Esophagus squamous epithelium (tissue), 5 donors: ENCODE measurements around the gene JAK3. TPM values are rescaled to one million over a fixed set of nuclear protein-coding genes. Genes with fewer than 3 reads are reported as not detected.

Source experiments
- DNase-seq: peaks from one replicate; lab custom pipeline; 2025; lab: John Stamatoyannopoulos, UW
- H3K27ac ChIP-seq, 4 donors: fragments of 200-600 bp; sonication (generic); one replicate each; pipeline ENCODE4 v1.5.1; 2016 to 2019; ENCODE audit warnings: mild to moderate bottlenecking in 1 of 4
- H3K27me3 ChIP-seq, 4 donors: fragments of 200-600 bp; sonication (generic); 1 replicate in 3 of 4; 2 replicates in 1 of 4; pipeline versions ENCODE4 v1.5.1 to v1.6.0; 2017 to 2021; ENCODE audit warnings: antibody characterized with exemption in 1 of 4
- H3K36me3 ChIP-seq, 3 donors: fragments of 200-600 bp; sonication (generic); one replicate each; pipeline ENCODE4 v1.5.1; 2016 to 2019
- H3K4me1 ChIP-seq, 3 donors: fragments of 200-600 bp; sonication (generic); one replicate each; pipeline ENCODE4 v1.5.1; 2017 to 2019
- H3K4me3 ChIP-seq, 4 donors: fragments of 200-600 bp; sonication (generic); 1 replicate in 3 of 4; 2 replicates in 1 of 4; pipeline ENCODE4 v1.5.1; 2016 to 2019; ENCODE audit warnings: mild to moderate bottlenecking in 2 of 4, moderate library complexity in 1 of 4
- H3K9me3 ChIP-seq, 3 donors: fragments of 200-600 bp; sonication (generic); one replicate each; pipeline ENCODE4 v1.5.1; 2016 to 2019
- POLR2A ChIP-seq, 4 donors: fragments of 450-650 bp; IDR thresholded peaks; one replicate each; pipeline ENCODE4 v1.6.1; 2017; ENCODE audit warnings: antibody characterized with exemption in 4 of 4, mild to moderate bottlenecking in 4 of 4, moderate library complexity in 3 of 4
- WGBS, 2 donors: methylation state at CpG; one replicate each; pipeline ENCODE4 v1.1.5; 2018; 5-methylcytosine and 5-hydroxymethylcytosine counted together
- intact Hi-C: fragments of 100-400 bp; cut with DNase I; formaldehyde crosslinking; loops from one replicate; pipeline ENCODE4 v1.15.0; 2022
- total RNA-seq, 4 donors: library from RNA; depleted of rRNA; stranded (reverse); fragments of >200 nt; gene quantifications; one replicate each; pipeline ENCODE4 v1.1.0, GENCODE V29; 2016
- TF ChIP-seq, protein P1 (sequence below), 6 experiments: fragments of 450-650 bp in 4 of 6; fragments of 200-600 bp in 2 of 6; sonication (generic) in 2 of 6; IDR thresholded peaks; one replicate each; pipeline ENCODE4 v1.5.1; 2016 to 2019; ENCODE audit warnings: antibody characterized with exemption in 6 of 6, mild to moderate bottlenecking in 4 of 6, moderate library complexity in 4 of 6
- donor health status: DM: yes; HTN: yes; CAD: no.

The JAK3 gene
- total RNA-seq, 4 donors from 2014 or later = 0.87 to 6.5 (median 4.6) TPM

DNA sequence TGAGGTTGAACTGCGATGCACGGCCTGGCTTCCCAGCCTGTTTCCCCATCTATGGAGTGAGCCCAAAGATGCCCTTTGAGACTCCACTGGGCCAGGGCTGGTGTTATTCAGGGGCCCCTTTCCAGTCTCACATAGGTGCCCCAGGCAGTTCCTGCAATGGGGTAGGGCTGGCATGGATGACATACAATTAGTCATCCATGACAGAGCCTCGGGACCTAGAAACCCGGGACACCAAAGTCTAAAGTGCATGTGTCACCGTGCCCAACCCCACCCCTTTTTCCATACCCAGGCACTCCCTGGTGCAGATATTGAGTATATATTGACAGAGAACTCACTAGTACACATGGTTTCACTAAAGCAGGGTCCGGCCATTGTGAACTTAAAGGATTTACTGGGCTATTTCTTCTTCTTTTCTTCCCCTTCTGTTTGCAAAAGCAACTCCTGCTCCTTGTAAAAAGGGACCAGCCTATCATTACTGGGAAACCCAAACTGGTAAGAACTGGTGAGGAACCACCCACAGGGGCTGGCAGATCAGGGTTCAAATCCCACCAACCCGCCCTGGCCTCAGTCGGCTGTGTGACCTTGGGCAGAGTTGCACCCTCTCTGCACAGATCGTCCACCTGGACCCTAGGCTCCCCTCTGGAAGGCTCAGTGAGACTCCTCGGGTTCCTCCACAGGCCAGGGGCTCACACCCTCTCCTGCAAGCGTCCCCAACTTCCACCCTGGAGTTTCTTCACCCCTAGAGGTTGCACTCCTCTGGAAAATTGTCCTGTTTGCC is 50.2 kb downstream of the JAK3 start:
- no peak for DNase-seq
- H3K36me3 ChIP-seq = no peaks in the 10 kb centered on the region
- H3K27me3 ChIP-seq = peaks cover 0 to 86% (median 13%) of the 10 kb centered on the region in 4 donors
- peak overlapping the region; percentile 52 to 70 (median 67) for H3K27ac ChIP-seq
- peaks cover 0 to 41% (median 27%) of the 10 kb centered on the region in 3 donors for H3K4me1 ChIP-seq
- 41 to 53% methylated on average over 7 to 8 of the region's 11 CpGs for WGBS, 2 donors
- no peaks in the 10 kb centered on the region for H3K9me3 ChIP-seq
- TF ChIP-seq, protein P1, sequence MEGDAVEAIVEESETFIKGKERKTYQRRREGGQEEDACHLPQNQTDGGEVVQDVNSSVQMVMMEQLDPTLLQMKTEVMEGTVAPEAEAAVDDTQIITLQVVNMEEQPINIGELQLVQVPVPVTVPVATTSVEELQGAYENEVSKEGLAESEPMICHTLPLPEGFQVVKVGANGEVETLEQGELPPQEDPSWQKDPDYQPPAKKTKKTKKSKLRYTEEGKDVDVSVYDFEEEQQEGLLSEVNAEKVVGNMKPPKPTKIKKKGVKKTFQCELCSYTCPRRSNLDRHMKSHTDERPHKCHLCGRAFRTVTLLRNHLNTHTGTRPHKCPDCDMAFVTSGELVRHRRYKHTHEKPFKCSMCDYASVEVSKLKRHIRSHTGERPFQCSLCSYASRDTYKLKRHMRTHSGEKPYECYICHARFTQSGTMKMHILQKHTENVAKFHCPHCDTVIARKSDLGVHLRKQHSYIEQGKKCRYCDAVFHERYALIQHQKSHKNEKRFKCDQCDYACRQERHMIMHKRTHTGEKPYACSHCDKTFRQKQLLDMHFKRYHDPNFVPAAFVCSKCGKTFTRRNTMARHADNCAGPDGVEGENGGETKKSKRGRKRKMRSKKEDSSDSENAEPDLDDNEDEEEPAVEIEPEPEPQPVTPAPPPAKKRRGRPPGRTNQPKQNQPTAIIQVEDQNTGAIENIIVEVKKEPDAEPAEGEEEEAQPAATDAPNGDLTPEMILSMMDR (IDR thresholded peaks at IDR 0.05) = no peak
- TF ChIP-seq POLR2A (IDR thresholded peaks at IDR 0.05) = no peak
- peak overlapping the region in 1 of 4 donors; percentile 36 for H3K4me3 ChIP-seq
- intact Hi-C loops = no loop called here

DNA sequence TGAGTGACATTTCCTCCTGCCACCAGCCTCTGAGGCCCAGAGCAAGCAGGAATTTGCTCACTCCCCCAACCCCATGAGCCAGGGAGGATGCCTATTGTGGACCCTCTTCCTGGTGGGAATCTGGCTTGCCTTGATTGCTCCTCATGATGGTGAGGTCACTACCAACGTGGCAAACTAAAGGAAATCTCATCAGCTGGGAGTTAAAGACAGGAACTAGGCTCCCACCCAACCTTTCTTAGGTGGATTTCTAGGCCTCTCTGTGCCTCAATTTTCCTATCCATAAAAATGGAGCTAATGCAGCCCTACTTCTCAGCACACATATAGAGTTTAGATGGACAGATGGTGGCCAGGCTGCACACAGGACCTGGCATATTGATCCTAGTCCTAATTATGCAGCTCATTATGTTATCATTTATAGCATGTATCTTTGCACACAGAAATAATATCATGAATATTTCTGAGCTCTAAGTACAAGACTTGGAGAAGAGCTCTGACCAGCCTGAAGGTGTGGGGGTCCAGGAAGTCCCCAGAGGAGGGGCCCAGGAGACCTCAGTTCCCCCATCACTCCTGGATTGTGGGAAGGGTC is 50.9 kb downstream of the JAK3 start:
- peak overlapping the region; percentile 52 to 70 (median 67) for H3K27ac ChIP-seq
- no peak for DNase-seq
- H3K9me3 ChIP-seq = no peaks in the 10 kb centered on the region
- peaks cover 0 to 79% (median 13%) of the 10 kb centered on the region in 4 donors for H3K27me3 ChIP-seq
- intact Hi-C loops = no loop called here
- TF ChIP-seq, protein P1 (IDR thresholded peaks at IDR 0.05) = no peak
- no peak for TF ChIP-seq POLR2A (IDR thresholded peaks at IDR 0.05)
- peaks cover 0 to 45% (median 27%) of the 10 kb centered on the region in 3 donors for H3K4me1 ChIP-seq
- H3K36me3 ChIP-seq = no peaks in the 10 kb centered on the region
- H3K4me3 ChIP-seq = peak overlapping the region in 1 of 4 donors; percentile 36
- 20 to 40% methylated on average over 1 of the region's 1 CpG for whole genome bisulfite sequencing, 2 donors

DNA sequence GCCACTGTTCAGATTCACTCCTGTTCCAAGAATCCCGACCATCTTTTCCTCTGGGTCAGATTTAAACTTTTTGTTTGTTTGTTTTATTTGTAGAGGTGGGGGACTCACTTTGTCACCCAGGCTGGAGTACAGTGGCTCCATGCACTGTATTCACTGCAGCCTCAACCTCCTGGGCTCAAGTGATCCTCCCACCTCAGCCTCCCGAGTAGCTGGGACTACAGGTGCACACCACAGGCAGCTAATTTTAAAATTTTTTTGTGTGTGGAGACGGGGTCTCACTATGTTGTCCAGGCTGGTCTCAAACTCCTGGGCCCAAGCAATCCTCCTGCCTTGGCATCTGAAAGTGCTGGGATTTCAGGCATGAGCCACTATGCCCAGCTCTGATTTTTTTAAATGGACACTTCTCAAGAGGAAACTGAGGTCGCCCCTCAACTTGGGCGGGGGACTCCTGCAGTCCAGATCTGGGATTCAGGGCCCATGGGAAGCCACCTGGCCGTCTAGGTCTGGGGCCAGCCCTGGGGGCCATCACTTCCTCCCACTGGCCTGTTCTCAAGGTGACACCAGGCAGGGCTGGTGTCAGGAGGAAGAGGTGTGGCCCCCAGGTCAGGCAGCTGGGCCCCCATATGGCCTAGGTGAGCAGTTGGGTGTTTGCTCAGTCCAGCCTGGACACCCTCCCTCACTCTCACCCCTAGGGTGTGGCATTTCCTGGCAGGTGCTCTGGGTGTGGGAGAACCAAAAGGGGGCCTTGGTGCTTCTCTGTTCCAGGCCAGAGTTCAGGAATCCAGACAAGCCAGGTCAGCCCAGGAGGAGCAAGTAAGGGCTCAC is 51.6 kb downstream of the JAK3 start:
- intact Hi-C loops = no loop called here
- no peak for TF ChIP-seq POLR2A (IDR thresholded peaks at IDR 0.05)
- TF ChIP-seq, protein P1 (IDR thresholded peaks at IDR 0.05) = no peak
- Histone ChIP-seq H3K4me1 (peaks cover 0 to 52% (median 32%) of the 10 kb centered on the region in 3 donors), H3K27me3 (peaks cover 0 to 72% (median 13%) of the 10 kb centered on the region in 4 donors), H3K4me3 (peak overlapping the region; percentile 20 to 55 (median 28)), H3K27ac (peak overlapping the region; percentile 52 to 70 (median 67)), H3K36me3 (no peaks in the 10 kb centered on the region), H3K9me3 (no peaks in the 10 kb centered on the region)
- 58 to 59% methylated on average over 2 to 3 of the region's 6 CpGs for WGBS, 2 donors
- DNase-seq = no peak

DNA sequence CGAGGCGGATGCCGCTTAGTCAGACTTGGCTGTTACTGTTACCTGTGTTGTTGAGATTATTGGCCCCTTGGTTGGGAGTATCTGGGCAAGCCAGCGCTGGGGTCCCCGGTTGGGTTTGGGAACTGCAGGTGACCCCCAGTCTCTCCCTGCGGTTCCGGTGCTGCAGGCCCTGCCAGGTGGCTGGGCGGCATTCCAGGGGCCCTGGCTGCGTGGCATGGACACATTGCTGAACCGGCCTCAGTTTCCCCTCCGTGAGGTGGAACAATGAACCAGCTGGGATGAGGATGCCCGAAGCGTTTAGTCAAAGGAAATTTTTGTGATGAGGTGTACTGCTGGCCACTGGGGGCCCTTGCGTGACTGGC is 52.3 kb downstream of the JAK3 start:
- Histone ChIP-seq H3K27me3 (peaks cover 0 to 70% (median 13%) of the 10 kb centered on the region in 4 donors), H3K4me1 (peaks cover 5 to 59% (median 39%) of the 10 kb centered on the region in 3 donors), H3K4me3 (peak overlapping the region; percentile 20 to 55 (median 28)), H3K27ac (peak overlapping the region; percentile 54 to 70 (median 67)), H3K9me3 (no peaks in the 10 kb centered on the region), H3K36me3 (no peaks in the 10 kb centered on the region)
- 33 to 40% methylated on average over 5 to 6 of the region's 14 CpGs for WGBS, 2 donors
- DNase-seq = no peak
- no peak for TF ChIP-seq POLR2A (IDR thresholded peaks at IDR 0.05)
- TF ChIP-seq, protein P1 (IDR thresholded peaks at IDR 0.05) = no peak
- intact Hi-C loops = no loop called here
